ENCODE data around the gene INHBE.
"Not testable (repeated sequence)": the region's sequence is repeated elsewhere in the genome, so short reads cannot be mapped to it uniquely, and the experiment has no call there.

The INHBE gene

GRCh38 chr12:57441846-57442427, 13.2 kb upstream of the INHBE start:
- DNase-seq (ENCODE audit: low spot score), result no peak

DNA sequence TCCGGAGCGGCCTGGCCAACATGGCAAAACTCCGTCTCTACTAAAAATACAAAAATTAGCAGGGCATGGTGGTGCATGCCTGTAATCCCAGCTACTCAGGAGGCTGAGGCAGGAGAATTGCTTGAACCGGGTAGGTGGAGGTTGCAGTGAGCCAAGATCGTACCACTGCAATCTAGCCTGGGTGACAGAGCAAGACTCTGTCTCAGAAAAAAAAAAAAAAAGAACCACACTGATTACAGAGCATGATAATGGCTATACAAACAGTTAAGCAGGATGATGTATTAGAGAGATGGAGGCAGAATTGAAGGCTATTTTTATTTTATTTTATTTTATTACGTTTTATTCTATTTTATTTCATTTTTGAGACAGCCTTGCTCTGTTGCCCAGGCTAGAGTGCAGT, 10.8 kb upstream of the INHBE start:
- DNase-seq (ENCODE audit: low spot score), result not testable (repeated sequence)

DNA sequence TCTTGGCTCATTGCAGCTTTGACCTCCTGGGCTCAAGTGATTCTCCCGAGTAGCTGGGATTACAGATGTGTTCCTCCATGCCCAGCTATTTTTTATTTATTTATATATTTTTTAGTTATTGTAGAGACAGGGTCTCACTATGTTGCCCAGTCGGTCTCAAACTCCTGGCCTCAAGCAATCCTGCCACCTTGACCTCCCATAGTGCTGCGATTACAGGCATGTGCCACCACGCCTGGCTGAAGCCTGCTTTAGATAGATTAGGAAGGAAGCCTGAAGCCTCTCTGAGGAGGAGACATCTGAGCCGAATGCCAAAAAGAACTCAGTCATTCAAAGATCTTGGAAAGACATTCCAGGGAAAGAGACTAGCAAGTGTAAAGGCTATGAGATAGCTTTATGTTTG, 10.4 kb upstream of the INHBE start:
- no peak for DNase-seq (ENCODE audit: low spot score)

DNA sequence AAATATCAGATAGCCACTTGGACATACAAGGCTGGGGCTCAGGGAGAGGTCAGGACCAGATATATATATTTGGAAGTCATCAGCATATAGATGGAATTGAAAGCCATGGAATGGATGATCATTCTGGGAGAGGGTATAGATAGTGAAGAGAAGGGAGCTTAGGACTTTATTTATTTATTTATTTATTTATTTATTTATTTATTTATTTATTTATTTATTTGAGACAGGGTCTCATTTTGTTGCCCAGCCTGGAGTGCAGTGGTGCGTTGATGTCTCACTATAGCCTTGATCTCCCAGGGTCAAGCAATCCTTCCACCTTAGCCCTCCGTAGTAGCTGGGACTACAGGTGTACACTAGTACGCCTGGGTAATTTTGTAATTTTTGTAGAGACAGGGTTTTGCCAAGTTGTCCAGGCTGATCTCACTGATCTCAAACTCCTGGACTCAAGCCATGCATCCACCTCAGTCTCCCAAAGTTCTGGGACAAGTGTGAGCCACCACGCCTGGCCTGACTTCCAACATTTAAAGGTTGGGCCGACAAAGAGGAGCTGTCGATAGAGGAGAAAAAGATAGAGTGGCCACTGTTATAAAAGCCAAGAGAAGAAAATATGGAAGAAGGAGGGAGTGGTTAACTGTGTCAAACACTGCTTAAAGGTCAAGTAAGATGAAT, 8.7 kb upstream of the INHBE start:
- DNase-seq (ENCODE audit: low spot score), result no peak

DNA sequence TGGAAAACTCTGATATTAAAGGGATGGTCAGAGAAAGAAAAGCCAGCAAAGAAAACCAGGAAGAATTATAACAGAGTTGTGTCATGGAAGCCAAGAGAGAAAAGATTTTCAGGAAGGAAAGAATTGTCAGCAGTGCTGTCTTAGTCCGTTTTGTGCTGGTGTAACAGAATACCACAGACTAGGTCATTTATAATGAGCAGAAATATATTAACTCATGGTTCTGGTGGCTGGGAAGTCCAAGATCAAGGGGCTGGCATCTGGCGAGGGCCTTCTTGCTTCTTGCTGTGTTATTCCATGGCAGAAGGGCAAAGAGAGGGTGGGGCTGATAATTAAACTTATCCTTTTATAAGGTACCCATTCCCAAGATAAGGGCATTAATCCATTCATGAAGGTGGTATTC, 6.4 kb upstream of the INHBE start:
- no peak for DNase-seq (ENCODE audit: low spot score)

DNA sequence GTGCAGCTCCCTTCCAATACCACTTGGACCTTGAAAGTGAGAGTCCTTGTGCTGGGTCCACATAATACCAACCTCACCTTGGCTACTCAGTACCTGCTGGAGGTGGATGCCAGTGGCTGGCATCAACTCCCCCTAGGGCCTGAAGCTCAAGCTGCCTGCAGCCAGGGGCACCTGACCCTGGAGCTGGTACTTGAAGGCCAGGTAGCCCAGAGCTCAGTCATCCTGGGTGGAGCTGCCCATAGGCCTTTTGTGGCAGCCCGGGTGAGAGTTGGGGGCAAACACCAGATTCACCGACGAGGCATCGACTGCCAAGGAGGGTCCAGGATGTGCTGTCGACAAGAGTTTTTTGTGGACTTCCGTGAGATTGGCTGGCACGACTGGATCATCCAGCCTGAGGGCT, 5.7 kb upstream of the INHBE start:
- no peak for DNase-seq (ENCODE audit: low spot score)

DNA sequence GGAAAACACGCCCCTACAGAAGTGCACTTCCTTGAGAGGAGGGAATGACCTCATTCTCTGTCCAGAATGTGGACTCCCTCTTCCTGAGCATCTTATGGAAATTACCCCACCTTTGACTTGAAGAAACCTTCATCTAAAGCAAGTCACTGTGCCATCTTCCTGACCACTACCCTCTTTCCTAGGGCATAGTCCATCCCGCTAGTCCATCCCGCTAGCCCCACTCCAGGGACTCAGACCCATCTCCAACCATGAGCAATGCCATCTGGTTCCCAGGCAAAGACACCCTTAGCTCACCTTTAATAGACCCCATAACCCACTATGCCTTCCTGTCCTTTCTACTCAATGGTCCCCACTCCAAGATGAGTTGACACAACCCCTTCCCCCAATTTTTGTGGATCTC, 5.0 kb upstream of the INHBE start:
- no peak for DNase-seq (ENCODE audit: low spot score)

DNA sequence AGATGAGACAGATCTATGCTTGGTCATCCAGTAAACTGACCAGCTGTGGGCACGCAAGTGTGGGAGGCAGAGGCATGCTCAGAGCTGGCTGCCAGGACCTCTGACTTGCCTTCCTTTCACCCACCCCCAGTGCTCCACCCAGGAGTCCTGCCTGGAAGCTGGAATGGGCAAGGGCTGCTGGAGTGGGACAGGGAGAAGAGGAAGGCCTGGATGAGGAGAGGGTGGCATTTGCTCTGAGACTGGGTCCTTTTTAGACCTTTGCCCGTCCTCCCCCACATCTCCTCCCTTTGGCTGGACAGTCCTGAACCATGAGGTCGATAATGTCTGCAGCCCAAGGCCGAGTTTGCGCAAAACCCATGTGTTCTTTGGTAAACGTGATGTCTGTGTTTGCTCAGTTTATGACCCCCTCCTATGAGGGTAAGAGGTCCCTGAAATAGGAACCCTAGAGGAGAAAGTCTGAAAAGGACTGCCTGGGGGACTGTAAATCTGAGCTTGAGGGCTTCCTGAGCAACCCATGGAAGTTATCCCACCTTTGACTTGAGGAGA, 3.8 kb upstream of the INHBE start:
- no peak for DNase-seq (ENCODE audit: low spot score)

DNA sequence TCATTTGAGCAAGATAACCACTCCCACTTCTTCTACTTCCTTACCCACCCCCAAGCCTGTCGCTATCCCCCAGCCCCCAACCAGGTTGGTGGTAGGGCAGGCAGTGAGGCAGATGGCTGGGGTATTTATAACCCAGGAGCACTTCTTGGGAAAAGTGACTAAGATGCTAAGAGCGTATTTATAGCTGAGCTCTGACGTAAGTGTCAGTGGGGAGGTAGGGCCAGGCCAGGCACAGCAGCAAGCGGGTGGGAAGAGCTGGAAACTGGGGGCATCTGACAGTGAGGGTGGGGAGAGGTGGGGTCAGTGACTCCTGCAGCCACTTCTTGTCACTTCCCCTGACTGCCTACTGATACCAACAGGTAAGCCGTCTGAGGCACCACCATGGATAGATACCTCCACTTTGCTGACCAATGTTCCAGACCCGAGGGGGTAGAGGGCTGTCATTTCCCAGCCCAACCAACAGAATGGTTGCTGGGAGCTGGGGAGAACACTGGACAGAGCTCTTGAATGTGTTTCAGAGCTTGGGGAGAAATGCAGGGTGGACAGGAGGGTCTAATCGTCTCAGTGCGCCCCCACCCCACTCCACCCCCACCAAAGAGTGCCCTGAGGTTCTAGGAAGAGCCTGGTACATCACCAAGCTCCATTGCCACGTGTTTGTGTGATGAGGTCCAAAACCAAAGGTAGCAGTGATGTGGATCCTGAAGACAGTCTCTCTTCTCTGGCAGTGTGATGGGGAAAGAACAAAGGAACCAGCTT, 2.7 kb upstream of the INHBE start:
- DNase-seq (ENCODE audit: low spot score), result peak; percentile 80

DNA sequence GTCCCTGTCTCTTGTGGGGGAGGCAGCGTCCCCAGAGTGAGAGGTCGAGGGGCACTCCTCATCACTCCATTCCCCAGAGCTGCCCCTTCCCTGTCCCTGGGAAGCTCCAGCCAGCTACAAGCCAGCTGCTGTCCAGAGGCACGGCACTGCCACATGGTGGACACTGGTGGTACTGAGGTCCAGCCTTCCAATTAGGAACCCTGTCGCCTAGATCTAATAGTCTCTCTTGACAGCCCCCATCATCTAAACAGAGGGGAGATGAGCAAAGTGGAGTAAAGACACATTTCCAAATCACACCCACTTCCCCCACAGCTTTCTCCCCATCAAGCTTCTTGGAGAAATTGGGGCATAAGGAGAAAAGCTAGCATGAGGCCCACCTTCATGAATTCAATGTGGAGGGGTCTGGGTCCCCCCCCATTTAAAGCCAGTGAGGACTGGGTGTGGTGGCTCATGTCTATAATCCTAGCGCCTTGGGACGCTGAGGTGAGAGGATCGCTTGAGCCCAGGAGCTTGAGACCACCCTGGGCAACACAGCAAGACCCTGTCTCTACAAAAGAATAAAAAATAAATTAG, 2.1 kb upstream of the INHBE start:
- DNase-seq (ENCODE audit: low spot score), result peak; percentile 77

GRCh38 chr12:57454213-57454565, 918 bp upstream of the INHBE start:
- no peak for DNase-seq (ENCODE audit: low spot score)

- DNase-seq (ENCODE audit: low spot score), result no peak
Measured at GRCh38 chr12:57455374-57456144, 452 bp downstream of the INHBE start.

GRCh38 chr12:57456145-57456700, 1.1 kb downstream of the INHBE start:
- DNase-seq (ENCODE audit: low spot score), result peak; percentile 71

DNA sequence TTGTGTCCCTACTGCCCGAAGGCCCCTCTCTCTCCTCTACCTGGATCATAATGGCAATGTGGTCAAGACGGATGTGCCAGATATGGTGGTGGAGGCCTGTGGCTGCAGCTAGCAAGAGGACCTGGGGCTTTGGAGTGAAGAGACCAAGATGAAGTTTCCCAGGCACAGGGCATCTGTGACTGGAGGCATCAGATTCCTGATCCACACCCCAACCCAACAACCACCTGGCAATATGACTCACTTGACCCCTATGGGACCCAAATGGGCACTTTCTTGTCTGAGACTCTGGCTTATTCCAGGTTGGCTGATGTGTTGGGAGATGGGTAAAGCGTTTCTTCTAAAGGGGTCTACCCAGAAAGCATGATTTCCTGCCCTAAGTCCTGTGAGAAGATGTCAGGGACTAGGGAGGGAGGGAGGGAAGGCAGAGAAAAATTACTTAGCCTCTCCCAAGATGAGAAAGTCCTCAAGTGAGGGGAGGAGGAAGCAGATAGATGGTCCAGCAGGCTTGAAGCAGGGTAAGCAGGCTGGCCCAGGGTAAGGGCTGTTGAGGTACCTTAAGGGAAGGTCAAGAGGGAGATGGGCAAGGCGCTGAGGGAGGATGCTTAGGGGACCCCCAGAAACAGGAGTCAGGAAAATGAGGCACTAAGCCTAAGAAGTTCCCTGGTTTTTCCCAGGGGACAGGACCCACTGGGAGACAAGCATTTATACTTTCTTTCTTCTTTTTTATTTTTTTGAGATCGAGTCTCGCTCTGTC, 1.8 kb downstream of the INHBE start:
- no peak for DNase-seq (ENCODE audit: low spot score)

- no peak for DNase-seq (ENCODE audit: low spot score)
Measured at GRCh38 chr12:57458665-57459054, 3.6 kb downstream of the INHBE start.

DNA sequence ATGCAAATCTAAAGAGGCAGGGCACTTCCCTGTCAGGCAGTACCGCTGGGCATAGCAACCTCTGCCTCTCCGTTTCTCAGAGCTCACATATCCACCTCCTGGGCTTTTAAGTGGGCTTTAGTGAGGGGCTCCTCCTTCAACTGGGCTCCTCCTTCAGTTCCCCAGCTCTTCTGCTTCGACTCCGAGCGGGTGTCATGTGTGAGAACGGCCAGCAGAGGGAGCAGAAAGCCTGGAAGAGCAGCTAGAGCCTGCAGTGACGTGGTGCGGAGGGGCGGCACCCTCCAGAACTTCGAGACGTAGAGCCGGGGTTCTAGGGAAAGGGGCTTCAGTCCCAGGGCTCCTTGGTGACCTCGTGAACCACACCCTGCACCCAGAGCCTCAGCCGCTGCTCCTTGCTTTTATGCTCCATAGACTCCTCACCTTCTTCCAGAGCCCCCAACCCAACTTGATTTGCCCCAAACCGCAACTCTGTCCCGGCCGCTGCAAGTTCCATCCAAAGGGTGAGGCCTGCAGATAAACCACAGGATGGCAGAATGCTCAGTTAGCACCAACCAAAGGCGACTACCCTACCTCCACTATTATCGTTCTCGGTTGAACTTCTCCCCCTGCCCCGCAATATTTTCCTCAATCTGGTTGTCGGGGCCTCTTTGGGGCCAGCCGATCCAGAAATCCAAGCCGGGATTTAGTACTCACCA, 4.1 kb downstream of the INHBE start:
- peak; percentile 84 for DNase-seq (ENCODE audit: low spot score)

DNA sequence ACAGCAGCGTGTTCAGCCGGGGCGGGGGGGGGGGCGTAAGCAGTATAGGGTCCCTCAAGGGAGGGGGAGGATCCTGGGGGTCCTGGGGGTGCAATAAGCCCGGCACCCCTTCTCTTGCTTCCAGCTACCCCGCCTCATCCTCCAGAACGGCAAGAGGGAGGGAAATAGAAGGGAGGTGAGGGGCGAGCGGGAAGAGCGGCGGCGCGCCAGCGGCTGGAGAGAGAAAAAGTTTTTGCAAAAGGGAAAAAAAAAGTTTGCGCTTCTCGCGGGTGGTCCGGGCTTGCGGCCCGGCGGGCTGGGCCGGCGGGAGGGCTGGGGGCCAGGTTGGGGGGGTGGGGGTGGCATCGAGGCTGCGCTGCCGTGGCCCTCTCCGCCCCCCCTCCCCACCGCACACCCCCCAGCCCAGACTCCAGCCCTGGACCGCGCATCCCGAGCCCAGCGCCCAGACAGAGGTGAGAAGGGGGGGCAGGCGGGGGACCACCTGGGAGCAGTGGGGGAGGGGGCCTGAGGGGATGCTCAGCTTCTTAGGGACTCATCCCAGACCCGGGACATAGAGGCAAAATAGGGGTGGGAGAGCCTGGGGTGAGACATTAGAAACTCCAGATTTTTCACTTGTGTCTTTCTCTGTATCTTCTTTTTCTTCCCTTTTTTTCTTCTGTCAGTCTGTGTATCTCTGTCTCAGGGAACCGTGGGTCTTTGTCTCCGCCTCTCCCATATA, 4.8 kb downstream of the INHBE start, which contains the start of gene GLI1:
Gene GLI1 (plus strand): TSS at position 36 of the 718 bp plus-strand sequence. CDS start 3,907 bp downstream, outside the sequence.
- DNase-seq (ENCODE audit: low spot score), result peak; percentile 66

DNA sequence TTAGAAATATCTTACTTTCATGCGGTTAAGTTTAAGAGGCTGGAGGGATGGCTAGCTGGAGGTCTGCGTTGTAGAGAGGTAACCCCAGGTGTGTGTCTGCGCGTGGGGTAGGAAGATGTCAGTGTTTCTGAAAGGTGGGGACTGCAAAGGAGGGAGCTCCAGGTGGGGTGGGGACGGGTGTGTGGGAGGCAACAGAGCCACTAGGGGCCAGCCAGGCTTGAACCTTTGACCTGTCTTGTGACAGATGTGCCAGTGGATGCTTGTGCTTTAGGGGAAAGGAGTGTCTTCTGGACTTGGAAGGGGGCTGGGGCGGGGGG, 5.3 kb downstream of the INHBE start:
- no peak for DNase-seq (ENCODE audit: low spot score)

DNA sequence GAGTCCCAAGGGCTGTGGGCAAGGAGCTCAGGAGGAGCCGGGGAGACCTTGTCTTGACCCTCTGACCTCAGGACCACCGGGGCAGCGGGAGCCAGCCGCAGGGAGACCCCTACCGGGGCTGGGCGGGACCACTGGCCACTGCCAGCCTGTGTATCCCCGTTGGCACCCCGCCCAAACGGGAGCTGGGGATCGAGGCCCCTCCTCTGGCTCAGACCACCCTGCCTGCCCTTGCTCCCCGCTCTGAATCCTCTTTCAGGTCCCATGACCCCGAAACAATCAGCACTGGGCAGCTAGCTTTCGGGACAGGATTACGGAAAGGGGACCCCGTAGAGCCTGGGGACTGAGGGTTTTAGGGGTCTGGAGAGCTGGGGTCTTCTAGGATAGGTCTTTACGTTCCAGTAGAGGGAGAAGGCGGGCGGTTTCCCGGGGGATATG, 5.8 kb downstream of the INHBE start:
- DNase-seq (ENCODE audit: low spot score), result no peak
